Activated T-cell treated with anti-CD3 and anti-CD28 coated beads for 24 hours (primary cell): ENCODE data around the gene PLXNA1.

Experiments
- DNase-seq: peaks from one replicate; pipeline ENCODE4 v3.0.0-alpha.2; 2020; ENCODE audit warnings: low read depth

The PLXNA1 gene

GRCh38 chr3:126952983-126953660 is 29.8 kb upstream of the PLXNA1 start:
- DNase-seq, result no peak

DNA sequence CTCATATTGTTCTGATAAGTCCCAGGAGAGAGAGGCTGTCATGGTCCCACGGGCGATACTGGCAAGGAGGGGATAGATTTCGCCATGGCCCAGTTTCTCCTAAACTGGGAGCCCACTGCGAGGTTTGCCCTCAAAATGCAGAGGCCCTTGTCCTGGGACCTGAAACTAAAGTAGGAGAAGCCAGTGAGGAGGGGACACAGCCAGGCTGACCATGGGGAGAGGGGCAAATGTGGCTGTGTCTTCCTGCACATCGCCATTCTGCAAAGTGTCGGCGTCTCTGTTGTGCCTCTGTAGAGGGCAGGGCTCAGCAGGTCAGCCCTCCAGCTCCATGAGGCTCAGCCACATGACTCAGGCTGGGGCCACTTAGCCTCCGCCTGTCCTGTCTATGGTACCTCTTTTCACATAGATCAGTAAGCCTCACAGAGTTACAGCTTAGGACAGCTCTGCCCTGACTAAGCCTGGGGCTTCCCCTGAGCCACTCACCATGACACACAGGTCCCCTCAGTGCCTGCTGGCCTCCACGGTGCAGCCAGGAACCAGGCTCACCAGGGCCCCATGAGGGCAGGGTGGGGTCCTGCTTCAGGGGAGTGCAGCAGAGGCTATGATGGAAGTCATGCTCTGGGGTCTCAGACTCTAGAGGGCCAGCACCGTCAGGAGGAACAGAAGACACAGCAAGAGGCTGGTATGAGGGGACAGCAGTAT is 28.6 kb upstream of the PLXNA1 start:
- DNase-seq, result no peak

GRCh38 chr3:126955004-126955790 is 27.7 kb upstream of the PLXNA1 start:
- no peak for DNase-seq

DNA sequence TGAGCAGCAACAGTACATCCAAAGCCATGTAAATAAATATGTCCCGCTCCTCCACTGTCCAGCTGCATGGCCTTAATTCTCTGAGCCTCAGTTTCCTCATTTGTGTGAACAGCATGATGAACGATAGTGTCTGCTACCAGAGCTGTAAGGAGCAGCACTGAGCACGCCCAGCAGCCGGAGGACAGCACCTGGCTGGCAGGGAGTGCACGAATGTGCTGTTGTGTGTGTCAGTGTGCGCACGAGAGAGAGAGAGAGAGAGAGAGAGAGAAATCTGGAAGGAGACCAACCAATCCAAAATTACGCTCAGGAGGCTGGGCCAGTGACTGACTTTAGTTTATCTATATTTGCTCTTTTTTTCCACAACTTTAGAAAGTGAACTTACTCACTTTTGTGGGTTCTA is 26.6 kb upstream of the PLXNA1 start:
- DNase-seq, result no peak

- DNase-seq, result no peak
Measured at GRCh38 chr3:126956866-126957650, 25.9 kb upstream of the PLXNA1 start.

DNA sequence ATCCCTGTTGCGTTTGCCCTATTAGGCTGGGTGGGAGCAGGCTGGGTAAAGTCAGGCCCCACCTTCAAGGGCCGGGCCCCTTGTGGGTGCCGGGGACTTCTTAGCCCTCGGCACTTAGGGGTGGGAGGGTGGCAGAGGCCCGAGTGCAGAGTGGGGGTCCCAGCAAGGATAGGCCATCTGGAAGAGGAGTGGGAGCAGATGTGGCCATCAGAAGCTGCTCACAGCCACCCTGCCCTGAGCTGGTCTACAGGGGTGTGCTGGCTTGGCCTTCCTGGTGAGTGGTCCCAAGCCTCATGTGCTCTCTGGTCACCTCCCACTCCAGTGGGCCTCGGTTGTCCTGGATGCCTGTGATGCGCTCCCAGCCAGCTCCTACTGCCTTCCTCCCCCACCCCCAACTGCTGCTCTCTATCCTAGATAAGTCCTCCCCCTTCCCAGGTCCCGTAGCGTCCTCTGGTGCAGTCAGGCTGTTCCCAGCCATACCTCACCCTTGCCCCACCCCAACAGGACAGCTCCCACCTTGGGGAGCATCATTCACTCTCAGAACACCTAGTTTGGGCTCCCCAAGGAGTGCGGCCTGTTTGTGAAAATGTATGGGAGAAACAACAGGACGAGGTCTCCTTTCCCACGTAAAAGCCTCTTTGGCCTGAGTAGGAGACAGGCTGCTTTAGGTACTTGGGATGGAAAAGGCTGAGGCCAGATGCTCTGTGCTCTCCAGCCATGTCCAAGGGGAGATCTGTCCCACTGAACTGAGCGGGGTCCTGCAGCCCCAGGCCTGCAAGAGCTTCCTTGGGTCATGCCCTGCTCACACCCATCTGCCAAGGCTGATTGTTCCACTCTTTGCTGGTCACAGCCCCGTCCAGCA is 24.9 kb upstream of the PLXNA1 start:
- no peak for DNase-seq

GRCh38 chr3:126958638-126959085 is 24.3 kb upstream of the PLXNA1 start:
- no peak for DNase-seq

- no peak for DNase-seq
Measured at GRCh38 chr3:126959136-126959920, 23.6 kb upstream of the PLXNA1 start.

DNA sequence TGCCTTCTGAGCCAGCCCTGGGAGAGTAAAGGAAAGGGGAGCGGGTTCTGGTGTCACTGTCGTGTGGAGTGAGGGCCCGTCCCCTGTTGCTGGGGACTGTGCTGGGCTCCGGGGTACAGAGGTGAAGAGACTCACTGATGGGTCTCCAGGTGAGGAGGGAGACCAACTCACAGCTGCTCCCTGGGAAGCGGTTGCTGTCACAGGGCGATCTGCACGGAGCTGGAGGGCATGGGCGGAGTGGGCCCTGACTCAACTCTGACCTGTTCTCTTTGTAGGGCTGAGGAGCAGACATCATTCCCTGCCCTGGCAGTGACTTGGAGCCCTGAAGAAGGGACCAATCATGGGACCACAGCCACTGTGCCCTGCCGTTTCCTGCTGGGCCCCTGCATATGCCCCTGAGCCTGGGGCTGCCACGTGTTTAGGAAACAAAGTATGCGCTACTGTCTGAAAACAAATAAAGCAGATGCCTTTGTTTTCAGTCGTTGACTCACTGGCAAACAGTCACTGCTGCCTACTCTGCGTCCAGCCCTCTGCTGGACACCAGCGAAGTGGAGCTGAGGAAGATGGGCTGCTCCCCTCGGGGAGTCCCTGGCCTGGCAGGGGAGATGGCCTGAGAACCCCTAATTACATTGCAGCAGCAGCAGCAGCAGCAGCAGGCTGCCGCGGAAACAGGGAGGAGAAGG is 22.9 kb upstream of the PLXNA1 start:
- no peak for DNase-seq

DNA sequence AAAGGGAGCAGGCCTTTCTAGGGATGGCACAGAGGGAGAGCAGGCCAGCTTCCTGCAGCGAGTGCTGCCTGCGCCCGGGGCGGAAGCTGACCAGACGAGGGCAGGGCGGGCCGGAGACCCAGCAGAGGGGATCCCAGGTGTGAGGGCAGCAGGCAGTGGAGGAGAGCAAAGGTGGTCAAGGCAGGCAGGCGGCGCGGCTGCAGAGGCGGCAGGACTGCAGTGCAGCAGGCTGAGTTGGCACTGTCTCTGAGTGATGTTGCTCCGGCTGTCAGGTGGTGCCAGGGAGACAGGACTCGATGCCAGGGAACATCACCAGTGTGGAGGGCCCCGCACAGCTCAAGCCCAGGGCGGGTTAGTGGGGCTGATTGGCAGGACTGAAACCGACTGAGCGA is 22.3 kb upstream of the PLXNA1 start:
- no peak for DNase-seq

DNA sequence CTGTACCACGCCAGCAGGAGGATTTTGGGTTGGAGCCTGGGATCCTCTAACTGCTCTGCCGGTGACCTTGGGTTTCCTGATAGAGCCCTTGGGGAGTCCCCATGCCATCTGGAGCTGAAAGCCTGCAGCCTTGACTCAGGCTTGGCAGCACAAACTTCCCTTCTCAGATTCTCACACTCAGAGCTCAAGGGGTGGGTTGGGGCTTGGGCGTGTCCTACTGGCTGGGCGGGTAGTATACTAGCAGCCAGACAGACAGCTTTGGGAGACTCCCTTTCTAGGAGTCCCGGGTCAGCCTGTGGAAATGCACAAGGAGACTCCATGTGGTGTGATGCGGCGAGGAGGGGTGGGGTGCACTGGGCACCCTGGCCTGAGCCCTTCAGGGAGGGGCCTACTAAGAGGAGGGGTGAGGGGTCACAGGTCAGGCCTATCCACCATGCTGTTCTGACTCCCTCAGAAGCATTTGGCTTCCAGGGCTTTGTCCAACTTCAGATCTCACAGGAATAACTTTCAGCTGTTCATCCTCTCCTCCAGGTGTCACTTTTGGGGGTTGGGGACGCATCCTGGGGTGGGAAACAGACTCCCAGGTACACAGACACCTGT is 21.6 kb upstream of the PLXNA1 start:
- DNase-seq, result no peak

DNA sequence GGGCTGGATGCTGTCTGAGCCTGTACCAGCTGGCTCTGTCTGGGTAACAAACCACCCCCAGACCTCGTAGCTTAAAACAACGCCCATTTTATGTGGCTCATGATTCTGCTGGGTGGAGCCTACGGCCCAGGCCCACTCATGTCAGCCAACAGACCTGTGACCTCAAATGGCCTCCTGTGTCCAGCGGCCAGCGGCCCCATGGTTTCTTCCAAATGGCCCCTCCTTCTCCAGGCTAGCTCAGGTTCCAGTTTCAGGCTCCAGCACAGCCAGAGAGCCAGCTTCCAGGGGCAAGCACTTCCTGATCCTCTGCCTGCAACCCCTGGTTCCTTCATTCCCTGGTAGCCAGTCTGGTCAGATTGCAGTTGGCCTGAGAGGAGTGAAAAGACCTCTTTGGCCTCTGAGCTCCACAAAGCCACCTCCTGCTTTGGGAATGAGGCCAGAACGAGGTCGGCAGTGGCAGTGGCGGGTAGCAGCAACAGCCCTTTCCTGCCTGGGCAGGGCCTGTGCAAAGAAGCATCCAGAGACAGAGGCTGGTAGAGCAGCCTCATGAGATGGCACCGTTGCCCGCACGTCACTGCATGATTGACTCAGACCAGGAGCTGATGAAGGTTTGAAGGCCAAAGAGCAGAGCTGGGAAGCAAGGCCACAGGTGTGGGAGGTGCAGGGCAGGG is 21.0 kb upstream of the PLXNA1 start:
- no peak for DNase-seq

- DNase-seq, result no peak
Measured at GRCh38 chr3:126962756-126963155, 20.2 kb upstream of the PLXNA1 start.

- no peak for DNase-seq
Measured at GRCh38 chr3:126963261-126964190, 19.4 kb upstream of the PLXNA1 start.

GRCh38 chr3:126964261-126964660 is 18.7 kb upstream of the PLXNA1 start:
- DNase-seq, result no peak

DNA sequence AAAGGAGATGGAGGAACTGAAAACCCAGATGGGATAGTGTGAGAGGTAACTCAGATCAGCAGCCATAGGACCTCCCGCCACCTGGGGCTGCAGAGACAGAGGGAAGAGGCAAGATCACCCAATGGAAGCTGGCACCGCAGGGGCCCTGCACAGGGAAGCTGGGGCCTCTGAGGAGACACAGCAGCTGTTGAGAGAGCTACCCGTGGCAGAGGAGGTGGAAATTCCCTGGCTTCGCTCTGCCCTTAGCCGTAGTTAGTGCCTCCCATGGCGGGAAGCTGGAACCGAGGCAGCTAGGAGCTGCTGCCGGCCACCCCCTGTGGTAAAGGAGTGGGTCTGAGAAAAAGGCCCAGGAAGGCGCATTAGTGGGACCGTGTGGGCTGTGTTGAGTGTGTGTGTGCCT is 18.0 kb upstream of the PLXNA1 start:
- no peak for DNase-seq

DNA sequence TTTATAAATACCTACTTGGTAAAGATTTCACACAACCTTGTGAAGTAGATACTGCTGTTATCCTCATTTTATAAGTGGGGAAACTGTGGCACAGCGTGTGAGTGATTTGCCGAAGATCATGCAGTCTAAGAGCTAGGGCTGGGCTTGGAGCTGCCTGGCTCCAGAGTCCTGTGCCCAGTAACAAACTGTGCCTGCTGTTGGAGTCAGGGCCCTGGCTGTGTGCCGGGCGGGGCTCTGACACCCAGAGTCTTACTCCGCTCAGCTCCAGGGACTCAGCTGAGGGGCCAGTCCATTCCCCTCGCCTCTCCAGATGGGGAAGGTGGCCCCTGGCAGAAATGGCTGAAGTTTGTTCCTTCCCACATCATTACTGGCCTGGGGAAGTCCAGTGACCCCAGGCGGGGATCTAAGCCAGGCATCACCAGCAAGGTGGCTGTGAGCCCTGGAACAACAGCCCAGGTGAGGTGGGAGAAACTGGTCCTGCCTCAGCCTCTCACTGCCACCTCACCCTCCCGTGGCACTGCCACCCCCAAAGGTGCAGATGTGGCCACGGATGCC is 17.3 kb upstream of the PLXNA1 start:
- no peak for DNase-seq
